Measurements from ENCODE around the gene PSMC5. TPM values are rescaled to one million over a fixed set of nuclear protein-coding genes. Genes with fewer than 3 reads are reported as not detected.

The PSMC5 gene
- total and polyA plus RNA-seq, 9 donors, result 36.4 to 155 (median 96.2) TPM

DNA sequence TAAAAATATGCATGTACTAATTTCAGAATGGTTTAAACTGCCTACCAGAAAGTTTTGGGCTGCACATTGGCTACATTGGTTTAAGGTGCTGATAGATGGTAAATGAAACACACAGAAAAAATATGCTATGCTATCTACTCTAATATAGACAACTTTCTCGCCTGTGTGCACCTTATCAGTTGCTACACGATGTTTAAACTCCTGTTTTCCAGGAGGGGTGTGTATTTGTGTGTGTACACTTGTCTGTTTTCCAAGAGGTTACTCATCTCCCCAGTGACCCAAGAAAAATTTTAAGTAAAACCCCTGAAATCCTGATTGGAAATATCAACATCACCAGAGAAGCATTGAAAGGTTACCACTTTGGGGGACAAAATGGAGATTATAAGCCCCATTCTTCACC lies 21.6 kb upstream of the PSMC5 start:
- Histone ChIP-seq H3K9me3 (no peaks in the 10 kb centered on the region), H3K27ac (no peak overlapping the region), H3K4me3 (no peak overlapping the region), H3K27me3 (no peaks in the 10 kb centered on the region), H3K36me3 (no peaks in the 10 kb centered on the region), H3K4me1 (ENCODE audit: insufficient read depth) (no peaks in the 10 kb centered on the region)
- TF ChIP-seq POLR2A (IDR thresholded peaks at IDR 0.05) (no peak), EP300 (IDR thresholded peaks at IDR 0.05) (no peak)
- TF ChIP-seq, protein P1, sequence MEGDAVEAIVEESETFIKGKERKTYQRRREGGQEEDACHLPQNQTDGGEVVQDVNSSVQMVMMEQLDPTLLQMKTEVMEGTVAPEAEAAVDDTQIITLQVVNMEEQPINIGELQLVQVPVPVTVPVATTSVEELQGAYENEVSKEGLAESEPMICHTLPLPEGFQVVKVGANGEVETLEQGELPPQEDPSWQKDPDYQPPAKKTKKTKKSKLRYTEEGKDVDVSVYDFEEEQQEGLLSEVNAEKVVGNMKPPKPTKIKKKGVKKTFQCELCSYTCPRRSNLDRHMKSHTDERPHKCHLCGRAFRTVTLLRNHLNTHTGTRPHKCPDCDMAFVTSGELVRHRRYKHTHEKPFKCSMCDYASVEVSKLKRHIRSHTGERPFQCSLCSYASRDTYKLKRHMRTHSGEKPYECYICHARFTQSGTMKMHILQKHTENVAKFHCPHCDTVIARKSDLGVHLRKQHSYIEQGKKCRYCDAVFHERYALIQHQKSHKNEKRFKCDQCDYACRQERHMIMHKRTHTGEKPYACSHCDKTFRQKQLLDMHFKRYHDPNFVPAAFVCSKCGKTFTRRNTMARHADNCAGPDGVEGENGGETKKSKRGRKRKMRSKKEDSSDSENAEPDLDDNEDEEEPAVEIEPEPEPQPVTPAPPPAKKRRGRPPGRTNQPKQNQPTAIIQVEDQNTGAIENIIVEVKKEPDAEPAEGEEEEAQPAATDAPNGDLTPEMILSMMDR (IDR thresholded peaks at IDR 0.05), result no peak
- intact Hi-C loops (cut with DNase I), result no loop called here
- WGBS, 3 donors, result 45 to 55% (median 50%) methylated on average over 2 of the region's 2 CpGs
- no peak for DNase-seq

DNA sequence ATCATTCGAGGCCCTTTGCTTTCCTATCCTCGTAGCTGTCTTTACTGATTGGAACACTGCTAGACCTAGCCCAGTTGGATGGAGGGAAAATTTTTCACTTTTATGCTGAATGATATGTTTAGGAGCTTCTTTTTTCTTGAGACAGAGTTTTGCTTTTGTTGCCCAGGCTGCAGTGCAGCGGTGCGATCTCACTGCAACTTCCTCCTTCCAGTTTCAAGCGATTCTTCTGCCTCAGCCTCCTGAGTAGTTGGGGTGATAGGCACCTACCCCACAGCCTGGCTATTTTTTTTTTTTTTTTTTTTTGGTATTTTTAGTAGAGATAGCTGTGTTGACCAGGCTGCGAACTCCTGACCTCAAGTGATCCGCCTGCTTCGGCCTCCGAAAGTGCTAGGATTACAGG lies 17.3 kb upstream of the PSMC5 start:
- H3K27ac ChIP-seq, result no peak overlapping the region
- H3K4me3 ChIP-seq, result no peak overlapping the region
- TF ChIP-seq, protein P1 (IDR thresholded peaks at IDR 0.05), result no peak
- TF ChIP-seq POLR2A (IDR thresholded peaks at IDR 0.05) (no peak), EP300 (IDR thresholded peaks at IDR 0.05) (no peak)
- H3K9me3 ChIP-seq, result no peaks in the 10 kb centered on the region
- no peaks in the 10 kb centered on the region for H3K4me1 ChIP-seq (ENCODE audit: insufficient read depth)
- 82 to 93% (median 89%) methylated on average over 9 of the region's 9 CpGs for WGBS, 3 donors
- no peaks in the 10 kb centered on the region for H3K36me3 ChIP-seq
- intact Hi-C loops (cut with DNase I), result no loop called here
- DNase-seq, result no peak
- no peaks in the 10 kb centered on the region for H3K27me3 ChIP-seq

DNA sequence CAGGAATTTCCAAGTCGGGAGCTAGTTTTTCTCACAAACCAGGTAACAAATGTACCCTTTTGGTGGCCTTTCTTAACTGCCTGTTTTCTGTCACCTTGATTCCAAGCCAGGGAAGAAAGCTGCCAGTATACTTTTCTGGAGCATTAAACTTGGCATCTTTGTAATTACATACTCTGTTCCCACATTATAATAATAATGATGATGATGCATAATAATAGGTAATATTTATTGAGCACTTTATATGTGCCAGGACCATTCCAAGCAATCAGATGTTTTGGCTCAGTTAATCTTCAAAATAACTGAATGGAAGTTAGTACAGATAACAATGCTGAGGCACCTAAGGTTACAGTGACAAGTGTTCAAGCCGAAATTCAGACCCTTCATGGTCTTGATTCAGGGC lies 11.1 kb upstream of the PSMC5 start:
- no peaks in the 10 kb centered on the region for H3K36me3 ChIP-seq
- WGBS, 3 donors, result 73 to 82% (median 79%) methylated on average over 2 of the region's 2 CpGs
- intact Hi-C loops (cut with DNase I), result no loop called here

DNA sequence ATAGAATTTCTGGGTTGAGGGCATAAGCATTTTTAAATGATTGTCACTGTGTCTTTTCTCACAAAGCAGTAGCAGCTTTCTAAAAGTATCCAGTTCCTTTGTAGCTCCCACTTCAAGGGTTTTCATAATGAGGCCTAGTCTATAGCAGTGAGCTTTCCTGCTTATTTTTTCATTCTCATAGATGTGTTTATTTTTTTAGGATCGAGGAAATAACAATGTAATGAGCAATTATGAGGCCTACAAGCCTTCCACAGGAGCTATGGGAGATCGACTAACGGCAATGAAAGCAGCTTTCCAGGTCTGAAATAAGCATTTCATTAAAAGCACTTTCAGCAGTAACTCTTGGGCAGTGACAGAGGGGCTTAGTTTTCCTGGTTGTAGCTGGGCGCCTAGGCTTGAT lies 10.6 kb upstream of the PSMC5 start:
- Histone ChIP-seq H3K27me3 (no peaks in the 10 kb centered on the region), H3K36me3 (no peaks in the 10 kb centered on the region), H3K9me3 (no peaks in the 10 kb centered on the region), H3K4me3 (no peak overlapping the region), H3K4me1 (ENCODE audit: insufficient read depth) (no peaks in the 10 kb centered on the region), H3K27ac (no peak overlapping the region)
- TF ChIP-seq EP300 (IDR thresholded peaks at IDR 0.05), result no peak
- TF ChIP-seq, protein P1 (IDR thresholded peaks at IDR 0.05), result no peak
- WGBS, 3 donors, result 74 to 85% (median 77%) methylated on average over 4 of the region's 4 CpGs
- intact Hi-C loops (cut with DNase I), result no loop called here
- DNase-seq, result no peak

More for the DNA sequence above, 11.1 kb upstream of the PSMC5 start:
- no peaks in the 10 kb centered on the region for H3K4me1 ChIP-seq (ENCODE audit: insufficient read depth)
- H3K4me3 ChIP-seq, result no peak overlapping the region
- TF ChIP-seq EP300 (IDR thresholded peaks at IDR 0.05) (no peak), POLR2A (IDR thresholded peaks at IDR 0.05) (no peak)
- TF ChIP-seq, protein P1 (IDR thresholded peaks at IDR 0.05), result no peak
- H3K27me3 ChIP-seq, result no peaks in the 10 kb centered on the region
- DNase-seq, result no peak
- H3K9me3 ChIP-seq, result no peaks in the 10 kb centered on the region
- H3K27ac ChIP-seq, result no peak overlapping the region

All from ovary (tissue), 9 donors.